Keratinocyte (primary cell): ENCODE measurements around the gene NACAD. TPM values are rescaled to one million over a fixed set of nuclear protein-coding genes. Genes with fewer than 3 reads are reported as not detected.

ENCODE experiments used
- DNase-seq: peaks from one replicate; pipeline ENCODE4 v3.0.0-alpha.2; 2011; ENCODE audit warnings: low read depth, missing footprints, low spot score
- FAIRE-seq: peaks from 2 replicates; lab custom pipeline; 2011; peaks lifted over from hg19 to GRCh38; lab: Jason Lieb, UNC
- H2AFZ ChIP-seq: 2 replicates; pipeline ENCODE4 v1.6.0; 2012; ENCODE audit warnings: low read length, control low read depth, inconsistent platforms; ENCODE audit not compliant: control insufficient read depth
- H3K27ac ChIP-seq: 2 replicates; pipeline ENCODE4 v1.5.1; 2011; ENCODE audit warnings: low read length; ENCODE audit not compliant: control insufficient read depth, insufficient read depth
- H3K27me3 ChIP-seq: 3 replicates; pipeline ENCODE4 v1.6.0; 2011; ENCODE audit warnings: low read length; ENCODE audit not compliant: control insufficient read depth, insufficient read depth; ENCODE audit errors: extremely low read depth
- H3K36me3 ChIP-seq, 2 experiments: 2 replicates in 1 of 2; 3 replicates in 1 of 2; pipeline ENCODE4 v1.5.1; 2011; ENCODE audit warnings: low read length in 2 of 2, mild to moderate bottlenecking in 1 of 2; ENCODE audit not compliant: control insufficient read depth in 2 of 2, insufficient read depth in 2 of 2; ENCODE audit errors: extremely low read depth in 1 of 2
- H3K4me1 ChIP-seq: 3 replicates; pipeline ENCODE4 v1.5.1; 2011; ENCODE audit warnings: low read length; ENCODE audit not compliant: control insufficient read depth, insufficient read depth; ENCODE audit errors: extremely low read depth
- H3K4me2 ChIP-seq: 3 replicates; pipeline ENCODE4 v1.6.0; 2011; ENCODE audit warnings: low read depth, low read length; ENCODE audit not compliant: control insufficient read depth, insufficient read depth; ENCODE audit errors: extremely low read depth
- H3K4me3 ChIP-seq, 3 experiments: fragments of 200-600 bp in 1 of 3; sonication (generic) in 1 of 3; 2 replicates in 2 of 3; 3 replicates in 1 of 3; pipeline ENCODE4 v1.5.1; 2011 to 2016; ENCODE audit warnings: low read length in 3 of 3, mild to moderate bottlenecking in 3 of 3, control low read depth in 2 of 3, inconsistent platforms in 1 of 3, low read depth in 1 of 3, mixed read lengths in 1 of 3, mixed run types in 1 of 3, moderate library complexity in 1 of 3; ENCODE audit not compliant: control insufficient read depth in 2 of 3, insufficient read depth in 2 of 3; ENCODE audit errors: extremely low read depth in 1 of 3
- H3K79me2 ChIP-seq: 2 replicates; pipeline ENCODE4 v1.6.0; 2012; ENCODE audit warnings: low read length; ENCODE audit not compliant: control insufficient read depth, insufficient read depth
- H3K9ac ChIP-seq: 3 replicates; pipeline ENCODE4 v1.6.0; 2011; ENCODE audit warnings: low read length; ENCODE audit not compliant: control insufficient read depth, insufficient read depth; ENCODE audit errors: extremely low read depth
- H3K9me1 ChIP-seq: 3 replicates; pipeline ENCODE4 v1.6.0; 2011; ENCODE audit warnings: low read length; ENCODE audit not compliant: control insufficient read depth, insufficient read depth; ENCODE audit errors: extremely low read depth
- H3K9me3 ChIP-seq: 2 replicates; pipeline ENCODE4 v1.5.1; 2012; ENCODE audit warnings: low read depth, low read length; ENCODE audit not compliant: control insufficient read depth
- H4K20me1 ChIP-seq: 3 replicates; pipeline ENCODE4 v1.6.0; 2011; ENCODE audit warnings: low read length; ENCODE audit not compliant: control insufficient read depth, insufficient read depth; ENCODE audit errors: extremely low read depth
- EZH2 ChIP-seq: IDR thresholded peaks from one replicate; pipeline ENCODE4 v1.6.1; 2012; ENCODE audit warnings: inconsistent platforms, mild to moderate bottlenecking, low read length, moderate library complexity
- dilution Hi-C: fragments of 300-500 bp; cut with MboI; formaldehyde crosslinking; loops from one replicate; pipeline ENCODE4 v1.7.0; 2020; ENCODE audit warnings: low sequenced_read_pairs; ENCODE audit not compliant: extremely low pct_ligation_motif_present
- polyA plus RNA-seq, 5 experiments: library from polyadenylated mRNA; depleted of rRNA in 3 of 5; stranded (reverse) in 3 of 5; stranded (forward) in 1 of 5; unstranded in 1 of 5; fragments of >200 nt; gene quantifications; 1 replicate in 1 of 5; 2 replicates in 3 of 5; 3 replicates in 1 of 5; pipeline versions ENCODE4 v1.2.1 to v1.2.3, GENCODE V29; 2011 to 2012; ENCODE audit warnings: missing spikeins in 2 of 5, low read depth in 1 of 5, low replicate concordance in 1 of 5
- TF ChIP-seq, protein P1 (sequence below), 3 experiments: IDR thresholded peaks in 1 of 3; conservative IDR thresholded peaks in 1 of 3; optimal IDR thresholded peaks in 1 of 3; 2 replicates in 2 of 3; 3 replicates in 1 of 3; pipeline versions ENCODE3 to v1.5.1; 2011; ENCODE audit warnings: low read length in 3 of 3, mild to moderate bottlenecking in 3 of 3, moderate library complexity in 2 of 3, control low read depth in 1 of 3, inconsistent platforms in 1 of 3; ENCODE audit not compliant: insufficient read depth in 2 of 3; ENCODE audit errors: extremely low read depth in 1 of 3

Gene NACAD
- polyA plus RNA-seq, 1 donor (not counting 4 experiments of a cell fraction or from before 2014, with no cell fraction given), result 0.14 TPM

DNA sequence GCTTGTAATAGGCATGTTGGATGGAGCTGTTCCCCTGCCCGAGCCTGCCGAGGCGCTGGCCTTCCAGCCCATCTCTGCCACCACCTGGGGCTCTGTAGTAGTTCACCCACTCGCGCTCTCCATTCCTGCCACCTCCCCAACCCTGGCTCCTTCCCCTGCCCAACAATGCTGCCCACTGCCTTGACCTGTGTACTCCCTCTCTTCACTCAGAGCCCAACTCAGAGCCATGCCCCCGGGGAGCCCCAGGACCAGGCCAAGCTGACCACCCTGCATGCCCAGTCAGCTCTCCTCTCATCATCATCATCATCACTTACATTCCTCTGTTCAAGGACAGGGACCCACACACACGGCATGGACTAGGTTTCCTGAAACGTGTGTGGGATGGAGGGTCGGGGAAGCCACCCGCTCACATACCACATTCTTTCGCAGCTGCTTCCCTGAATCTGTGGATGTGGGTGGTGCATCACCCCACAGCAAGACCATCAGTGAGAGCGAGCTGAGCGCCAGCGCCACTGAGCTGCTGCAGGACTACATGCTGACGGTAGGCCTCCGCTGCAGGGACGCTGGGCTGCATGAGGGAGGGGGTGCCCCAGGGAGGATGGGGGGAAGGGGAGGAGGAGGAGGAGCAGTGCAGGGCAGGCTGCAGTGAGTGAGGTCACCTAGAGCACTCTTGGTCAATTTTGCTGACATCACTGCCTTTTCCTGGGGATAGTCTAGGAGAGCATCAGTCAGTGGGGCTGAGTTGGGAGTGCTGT, 15.6 kb downstream of the NACAD start:
- Histone ChIP-seq H3K36me3 (peaks cover 34 to 51% of the 10 kb centered on the region in 2 experiments), H4K20me1 (no peaks in the 10 kb centered on the region), H3K9me3 (no peaks in the 10 kb centered on the region), H3K4me3 (no peak overlapping the region), H3K9ac (no peak overlapping the region), H2AFZ (no peak overlapping the region), H3K4me2 (no peak overlapping the region), H3K9me1 (no peaks in the 10 kb centered on the region), H3K4me1 (peaks cover 3% of the 10 kb centered on the region), H3K27me3 (no peaks in the 10 kb centered on the region), H3K79me2 (no peaks in the 10 kb centered on the region), H3K27ac (no peak overlapping the region)
- dilution Hi-C loops, result no loop called here
- TF ChIP-seq, protein P1, sequence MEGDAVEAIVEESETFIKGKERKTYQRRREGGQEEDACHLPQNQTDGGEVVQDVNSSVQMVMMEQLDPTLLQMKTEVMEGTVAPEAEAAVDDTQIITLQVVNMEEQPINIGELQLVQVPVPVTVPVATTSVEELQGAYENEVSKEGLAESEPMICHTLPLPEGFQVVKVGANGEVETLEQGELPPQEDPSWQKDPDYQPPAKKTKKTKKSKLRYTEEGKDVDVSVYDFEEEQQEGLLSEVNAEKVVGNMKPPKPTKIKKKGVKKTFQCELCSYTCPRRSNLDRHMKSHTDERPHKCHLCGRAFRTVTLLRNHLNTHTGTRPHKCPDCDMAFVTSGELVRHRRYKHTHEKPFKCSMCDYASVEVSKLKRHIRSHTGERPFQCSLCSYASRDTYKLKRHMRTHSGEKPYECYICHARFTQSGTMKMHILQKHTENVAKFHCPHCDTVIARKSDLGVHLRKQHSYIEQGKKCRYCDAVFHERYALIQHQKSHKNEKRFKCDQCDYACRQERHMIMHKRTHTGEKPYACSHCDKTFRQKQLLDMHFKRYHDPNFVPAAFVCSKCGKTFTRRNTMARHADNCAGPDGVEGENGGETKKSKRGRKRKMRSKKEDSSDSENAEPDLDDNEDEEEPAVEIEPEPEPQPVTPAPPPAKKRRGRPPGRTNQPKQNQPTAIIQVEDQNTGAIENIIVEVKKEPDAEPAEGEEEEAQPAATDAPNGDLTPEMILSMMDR (optimal IDR thresholded peaks at IDR 0.05 in 1 of 3, IDR thresholded peaks at IDR 0.05 in 1 of 3, conservative IDR thresholded peaks at IDR 0.05 in 1 of 3; ENCODE audit: extremely low read depth in 1 of 3, insufficient read depth in 2 of 3, low read length in 3 of 3), result no peak
- no peak for TF ChIP-seq EZH2
- no peak for DNase-seq
- FAIRE-seq, result no peak

DNA sequence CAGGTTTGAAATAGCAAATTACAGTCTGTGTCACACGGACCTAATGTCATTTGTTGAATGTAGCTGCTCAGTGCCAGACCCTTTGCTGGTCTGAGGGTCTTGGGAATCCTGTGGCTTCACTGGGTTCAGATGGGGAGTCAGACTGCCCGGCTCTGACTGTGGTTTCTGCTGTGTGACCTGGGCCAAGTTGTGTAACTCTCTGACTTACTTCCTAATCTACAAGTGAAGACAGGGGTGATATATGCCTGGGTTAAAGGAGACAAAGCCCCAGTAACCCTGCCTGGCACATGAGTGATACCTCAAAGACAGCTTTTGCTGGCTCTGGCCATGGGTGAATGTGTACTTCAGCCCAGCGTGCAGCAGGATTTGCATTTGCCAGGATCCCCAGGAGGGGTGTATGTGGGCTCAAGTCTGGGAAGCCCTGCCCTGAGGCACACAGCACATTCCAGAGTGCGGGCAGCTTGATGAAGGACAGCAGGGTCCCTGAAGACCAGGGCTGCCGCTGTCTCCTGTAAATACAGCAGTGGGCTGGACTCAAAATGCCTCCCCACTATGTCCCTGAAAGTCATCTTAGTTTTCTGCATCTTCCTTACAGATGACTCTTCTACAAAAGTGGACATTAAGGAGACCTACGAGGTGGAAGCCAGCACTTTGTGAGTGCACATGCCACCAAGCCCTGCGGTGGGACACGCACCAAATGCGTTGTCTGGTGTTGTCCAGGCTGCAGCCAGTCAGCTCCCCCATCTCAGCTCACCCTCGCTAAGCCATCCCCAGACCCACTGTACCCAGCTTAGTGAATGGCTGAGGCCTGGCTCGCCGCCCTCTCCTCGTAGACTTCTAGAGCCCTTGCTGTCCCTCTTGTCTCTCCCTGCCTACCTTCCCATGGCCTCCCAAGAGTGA, 16.4 kb downstream of the NACAD start:
- Histone ChIP-seq H3K79me2 (peaks cover 1% of the 10 kb centered on the region), H3K4me2 (no peak overlapping the region), H3K27me3 (no peaks in the 10 kb centered on the region), H3K4me1 (peaks cover 4% of the 10 kb centered on the region), H3K36me3 (peaks cover 42 to 51% of the 10 kb centered on the region in 2 experiments), H3K27ac (no peak overlapping the region), H3K9me3 (no peaks in the 10 kb centered on the region), H2AFZ (no peak overlapping the region), H4K20me1 (no peaks in the 10 kb centered on the region), H3K4me3 (no peak overlapping the region), H3K9ac (no peak overlapping the region), H3K9me1 (no peaks in the 10 kb centered on the region)
- no peak for DNase-seq
- dilution Hi-C loops, result no loop called here
- no peak for TF ChIP-seq EZH2
- TF ChIP-seq, protein P1 (optimal IDR thresholded peaks at IDR 0.05 in 1 of 3, IDR thresholded peaks at IDR 0.05 in 1 of 3, conservative IDR thresholded peaks at IDR 0.05 in 1 of 3; ENCODE audit: extremely low read depth in 1 of 3, insufficient read depth in 2 of 3, low read length in 3 of 3), result no peak
- no peak for FAIRE-seq
